ENCODE measurements around the gene DIPK1A.

DIPK1A gene

DNA sequence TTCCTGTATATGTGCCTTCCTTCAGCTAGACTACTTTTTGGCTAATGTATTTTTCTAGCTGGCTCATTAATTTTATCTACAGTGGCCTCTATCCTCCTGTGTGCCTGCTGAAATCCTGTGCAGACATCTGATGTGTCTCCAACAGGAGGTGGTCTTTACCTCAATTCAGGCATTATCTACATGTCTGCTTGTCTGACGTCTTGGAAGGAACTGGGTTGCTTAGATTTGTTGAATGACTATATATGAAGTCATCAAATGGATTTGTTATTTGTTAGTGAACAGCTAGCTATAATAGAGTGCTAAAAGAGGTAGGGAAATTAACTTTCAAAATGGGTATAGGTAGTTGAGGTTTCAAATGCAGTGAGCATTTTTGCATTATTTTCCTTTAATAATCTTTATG, 122.7 kb downstream of the DIPK1A start:
- no peaks in the 10 kb centered on the region for H3K9me3 ChIP-seq
- DNase-seq = no peak
- TF ChIP-seq, protein P1, sequence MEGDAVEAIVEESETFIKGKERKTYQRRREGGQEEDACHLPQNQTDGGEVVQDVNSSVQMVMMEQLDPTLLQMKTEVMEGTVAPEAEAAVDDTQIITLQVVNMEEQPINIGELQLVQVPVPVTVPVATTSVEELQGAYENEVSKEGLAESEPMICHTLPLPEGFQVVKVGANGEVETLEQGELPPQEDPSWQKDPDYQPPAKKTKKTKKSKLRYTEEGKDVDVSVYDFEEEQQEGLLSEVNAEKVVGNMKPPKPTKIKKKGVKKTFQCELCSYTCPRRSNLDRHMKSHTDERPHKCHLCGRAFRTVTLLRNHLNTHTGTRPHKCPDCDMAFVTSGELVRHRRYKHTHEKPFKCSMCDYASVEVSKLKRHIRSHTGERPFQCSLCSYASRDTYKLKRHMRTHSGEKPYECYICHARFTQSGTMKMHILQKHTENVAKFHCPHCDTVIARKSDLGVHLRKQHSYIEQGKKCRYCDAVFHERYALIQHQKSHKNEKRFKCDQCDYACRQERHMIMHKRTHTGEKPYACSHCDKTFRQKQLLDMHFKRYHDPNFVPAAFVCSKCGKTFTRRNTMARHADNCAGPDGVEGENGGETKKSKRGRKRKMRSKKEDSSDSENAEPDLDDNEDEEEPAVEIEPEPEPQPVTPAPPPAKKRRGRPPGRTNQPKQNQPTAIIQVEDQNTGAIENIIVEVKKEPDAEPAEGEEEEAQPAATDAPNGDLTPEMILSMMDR (IDR thresholded peaks at IDR 0.05) = no peak
- intact Hi-C loops (cut with DNase I; ENCODE audit: low total_unique reads) = loop anchor here (10.0 kb wide), 1 partner anchor 346 kb away; the partner anchor contains the start of genes CCDC18 and TMED5
- H3K27ac ChIP-seq = no peak overlapping the region
- H3K4me3 ChIP-seq = no peak overlapping the region
- H3K4me1 ChIP-seq = peaks cover 0 to 69% (median 31%) of the 10 kb centered on the region in 4 donors
- no peaks in the 10 kb centered on the region for H3K27me3 ChIP-seq
- H3K36me3 ChIP-seq = peaks cover 79 to 99% (median 81%) of the 10 kb centered on the region in 3 donors

DNA sequence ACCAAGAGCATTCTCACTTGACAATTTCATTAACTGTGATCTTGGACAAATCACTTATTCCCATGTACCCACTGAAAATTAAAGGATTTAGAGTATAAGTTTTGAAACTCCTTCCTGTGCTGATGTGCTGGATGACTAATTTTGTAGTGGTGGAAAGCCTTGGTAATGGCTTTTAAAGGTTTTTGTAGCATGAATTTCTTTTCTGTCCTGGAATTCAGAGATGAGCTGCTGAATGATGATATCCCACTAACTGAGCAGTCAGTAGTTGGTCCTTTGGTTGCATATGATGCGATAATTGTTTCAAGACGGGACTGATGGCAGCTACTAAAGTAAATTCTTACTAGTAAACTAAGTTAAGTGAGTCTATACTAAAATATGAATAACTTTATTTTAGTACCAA, 124.2 kb downstream of the DIPK1A start:
- Histone ChIP-seq H3K4me3 (no peak overlapping the region), H3K27ac (no peak overlapping the region), H3K27me3 (no peaks in the 10 kb centered on the region), H3K9me3 (no peaks in the 10 kb centered on the region), H3K4me1 (peaks cover 0 to 76% (median 34%) of the 10 kb centered on the region in 4 donors), H3K36me3 (peaks cover 64 to 85% (median 68%) of the 10 kb centered on the region in 3 donors)
- DNase-seq = no peak
- intact Hi-C loops (cut with DNase I; ENCODE audit: low total_unique reads) = loop anchor here (10.0 kb wide), 1 partner anchor 348 kb away; the partner anchor contains the start of genes CCDC18 and TMED5
- TF ChIP-seq, protein P1 (IDR thresholded peaks at IDR 0.05) = no peak

GRCh38 chr1:92834617-92835016, 126.6 kb downstream of the DIPK1A start:
- H3K27ac ChIP-seq = peak overlapping the region in 1 of 2 donors; percentile 87
- DNase-seq = no peak
- no peak overlapping the region for H3K4me3 ChIP-seq
- peaks cover 41 to 61% (median 44%) of the 10 kb centered on the region in 3 donors for H3K36me3 ChIP-seq
- TF ChIP-seq, protein P1 (IDR thresholded peaks at IDR 0.05) = no peak
- H3K4me1 ChIP-seq = peaks cover 0 to 73% (median 36%) of the 10 kb centered on the region in 4 donors
- no peaks in the 10 kb centered on the region for H3K27me3 ChIP-seq
- H3K9me3 ChIP-seq = no peaks in the 10 kb centered on the region
- intact Hi-C loops (cut with DNase I; ENCODE audit: low total_unique reads) = loop anchor here (5.0 to 10.0 kb wide), 2 partner anchors 52 to 350 kb away; partner anchors contain the start of genes CCDC18 and TMED5

DNA sequence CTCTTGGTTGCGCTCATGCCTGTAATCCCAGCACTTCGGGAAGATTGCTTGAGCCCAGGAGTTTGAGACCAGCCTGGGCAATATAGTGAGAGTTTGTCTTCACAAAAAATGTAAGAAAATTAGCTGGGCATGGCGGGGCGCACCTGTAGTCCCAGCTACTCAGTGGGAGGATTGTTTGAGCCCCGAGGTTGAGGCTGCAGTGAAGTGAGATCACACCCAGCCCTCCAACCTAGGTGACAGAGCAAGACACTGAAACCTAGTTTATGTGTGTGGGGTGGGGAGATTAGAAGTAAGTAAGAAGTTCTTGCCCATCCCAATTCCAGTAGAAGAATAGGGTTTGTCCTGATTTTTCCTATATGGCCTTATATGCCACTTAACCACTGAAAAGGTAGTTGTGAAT, 127.4 kb downstream of the DIPK1A start:
- intact Hi-C loops (cut with DNase I; ENCODE audit: low total_unique reads) = loop anchor here (5.0 to 10.0 kb wide), 2 partner anchors 52 to 351 kb away; partner anchors contain the start of genes CCDC18 and TMED5
- no peak for DNase-seq
- TF ChIP-seq, protein P1 (IDR thresholded peaks at IDR 0.05) = no peak
- no peaks in the 10 kb centered on the region for H3K9me3 ChIP-seq
- H3K36me3 ChIP-seq = peaks cover 33 to 53% (median 39%) of the 10 kb centered on the region in 3 donors
- H3K4me3 ChIP-seq = peak overlapping the region; percentile 75 to 96
- peak overlapping the region; percentile 87 to 93 for H3K27ac ChIP-seq
- H3K4me1 ChIP-seq = peaks cover 0 to 65% (median 31%) of the 10 kb centered on the region in 4 donors
- H3K27me3 ChIP-seq = no peaks in the 10 kb centered on the region

GRCh38 chr1:92832537-92833114, 128.6 kb downstream of the DIPK1A start:
- intact Hi-C loops (cut with DNase I; ENCODE audit: low total_unique reads) = loop anchor here (5.0 to 10.0 kb wide), 2 partner anchors 50 to 352 kb away; partner anchors contain the start of genes CCDC18 and TMED5
- Histone ChIP-seq H3K27ac (peak overlapping the region; percentile 87 to 93), H3K27me3 (no peaks in the 10 kb centered on the region), H3K36me3 (peaks cover 21 to 41% (median 27%) of the 10 kb centered on the region in 3 donors), H3K4me3 (peak overlapping the region; percentile 75 to 96), H3K9me3 (no peaks in the 10 kb centered on the region), H3K4me1 (peaks cover 0 to 53% (median 28%) of the 10 kb centered on the region in 4 donors)
- TF ChIP-seq, protein P1 (IDR thresholded peaks at IDR 0.05) = no peak
- no peak for DNase-seq

Data from tibial artery (tissue), 4 donors.